Measurements from ENCODE around the gene PGAM2. TPM values are rescaled to one million over a fixed set of nuclear protein-coding genes. Genes with fewer than 3 reads are reported as not detected.
A peak's percentile ranks its signal among the peaks of the same experiment; 100 is the strongest.

The PGAM2 gene
- total and polyA plus RNA-seq, 2 of the 13 experiments (the other 11 are each of a cell fraction or from before 2014, with no cell fraction given) = 0.22 TPM; not detected in 1

DNA sequence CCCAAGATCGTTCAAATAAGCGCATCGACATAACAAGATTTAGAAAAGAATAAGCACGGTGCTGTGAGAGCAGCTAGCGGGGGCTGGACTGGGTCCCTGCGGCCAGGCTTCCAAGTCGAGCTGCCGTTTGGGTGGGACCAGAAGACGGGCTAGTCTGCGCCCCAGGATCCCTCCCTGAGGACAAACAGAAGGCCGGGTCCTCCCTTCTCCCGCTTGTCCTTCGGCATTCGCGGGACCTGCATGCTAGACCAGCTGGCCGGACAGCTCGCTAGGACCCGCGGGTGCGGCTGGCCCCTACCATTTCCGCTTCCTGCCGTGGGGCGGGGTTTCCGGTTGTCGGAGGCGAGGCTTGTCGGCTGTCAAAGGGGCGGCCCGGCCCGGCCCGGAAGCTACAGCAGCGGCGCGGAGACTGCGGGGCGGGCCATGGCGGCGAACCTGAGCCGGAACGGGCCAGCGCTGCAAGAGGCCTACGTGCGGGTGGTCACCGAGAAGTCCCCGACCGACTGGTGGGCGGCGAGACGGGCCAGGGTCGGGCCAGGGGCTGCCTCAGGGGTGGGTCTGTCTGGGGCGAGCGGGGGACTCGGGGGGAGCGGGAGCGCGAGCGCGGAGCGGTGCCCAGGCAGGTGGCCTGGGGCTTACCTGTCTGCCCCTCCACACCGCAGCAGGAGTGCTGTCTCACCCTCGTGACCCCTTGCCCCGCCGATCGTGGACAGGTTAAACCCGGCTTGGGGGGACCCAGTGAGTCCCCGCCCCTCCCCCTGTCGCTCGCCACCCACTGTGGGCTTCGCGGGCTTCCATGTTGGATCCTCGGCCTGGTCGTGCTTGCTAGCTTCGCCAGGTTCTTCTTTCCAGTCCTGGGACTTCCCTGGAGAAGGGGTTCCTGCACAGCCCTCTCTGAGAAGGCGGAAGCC is 20.8 kb downstream of the PGAM2 start, which contains the start of gene DBNL (continued):
- TF ChIP-seq, protein P1, sequence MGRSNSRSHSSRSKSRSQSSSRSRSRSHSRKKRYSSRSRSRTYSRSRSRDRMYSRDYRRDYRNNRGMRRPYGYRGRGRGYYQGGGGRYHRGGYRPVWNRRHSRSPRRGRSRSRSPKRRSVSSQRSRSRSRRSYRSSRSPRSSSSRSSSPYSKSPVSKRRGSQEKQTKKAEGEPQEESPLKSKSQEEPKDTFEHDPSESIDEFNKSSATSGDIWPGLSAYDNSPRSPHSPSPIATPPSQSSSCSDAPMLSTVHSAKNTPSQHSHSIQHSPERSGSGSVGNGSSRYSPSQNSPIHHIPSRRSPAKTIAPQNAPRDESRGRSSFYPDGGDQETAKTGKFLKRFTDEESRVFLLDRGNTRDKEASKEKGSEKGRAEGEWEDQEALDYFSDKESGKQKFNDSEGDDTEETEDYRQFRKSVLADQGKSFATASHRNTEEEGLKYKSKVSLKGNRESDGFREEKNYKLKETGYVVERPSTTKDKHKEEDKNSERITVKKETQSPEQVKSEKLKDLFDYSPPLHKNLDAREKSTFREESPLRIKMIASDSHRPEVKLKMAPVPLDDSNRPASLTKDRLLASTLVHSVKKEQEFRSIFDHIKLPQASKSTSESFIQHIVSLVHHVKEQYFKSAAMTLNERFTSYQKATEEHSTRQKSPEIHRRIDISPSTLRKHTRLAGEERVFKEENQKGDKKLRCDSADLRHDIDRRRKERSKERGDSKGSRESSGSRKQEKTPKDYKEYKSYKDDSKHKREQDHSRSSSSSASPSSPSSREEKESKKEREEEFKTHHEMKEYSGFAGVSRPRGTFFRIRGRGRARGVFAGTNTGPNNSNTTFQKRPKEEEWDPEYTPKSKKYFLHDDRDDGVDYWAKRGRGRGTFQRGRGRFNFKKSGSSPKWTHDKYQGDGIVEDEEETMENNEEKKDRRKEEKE (IDR thresholded peaks at IDR 0.05) = no peak
- TF ChIP-seq, protein P2, sequence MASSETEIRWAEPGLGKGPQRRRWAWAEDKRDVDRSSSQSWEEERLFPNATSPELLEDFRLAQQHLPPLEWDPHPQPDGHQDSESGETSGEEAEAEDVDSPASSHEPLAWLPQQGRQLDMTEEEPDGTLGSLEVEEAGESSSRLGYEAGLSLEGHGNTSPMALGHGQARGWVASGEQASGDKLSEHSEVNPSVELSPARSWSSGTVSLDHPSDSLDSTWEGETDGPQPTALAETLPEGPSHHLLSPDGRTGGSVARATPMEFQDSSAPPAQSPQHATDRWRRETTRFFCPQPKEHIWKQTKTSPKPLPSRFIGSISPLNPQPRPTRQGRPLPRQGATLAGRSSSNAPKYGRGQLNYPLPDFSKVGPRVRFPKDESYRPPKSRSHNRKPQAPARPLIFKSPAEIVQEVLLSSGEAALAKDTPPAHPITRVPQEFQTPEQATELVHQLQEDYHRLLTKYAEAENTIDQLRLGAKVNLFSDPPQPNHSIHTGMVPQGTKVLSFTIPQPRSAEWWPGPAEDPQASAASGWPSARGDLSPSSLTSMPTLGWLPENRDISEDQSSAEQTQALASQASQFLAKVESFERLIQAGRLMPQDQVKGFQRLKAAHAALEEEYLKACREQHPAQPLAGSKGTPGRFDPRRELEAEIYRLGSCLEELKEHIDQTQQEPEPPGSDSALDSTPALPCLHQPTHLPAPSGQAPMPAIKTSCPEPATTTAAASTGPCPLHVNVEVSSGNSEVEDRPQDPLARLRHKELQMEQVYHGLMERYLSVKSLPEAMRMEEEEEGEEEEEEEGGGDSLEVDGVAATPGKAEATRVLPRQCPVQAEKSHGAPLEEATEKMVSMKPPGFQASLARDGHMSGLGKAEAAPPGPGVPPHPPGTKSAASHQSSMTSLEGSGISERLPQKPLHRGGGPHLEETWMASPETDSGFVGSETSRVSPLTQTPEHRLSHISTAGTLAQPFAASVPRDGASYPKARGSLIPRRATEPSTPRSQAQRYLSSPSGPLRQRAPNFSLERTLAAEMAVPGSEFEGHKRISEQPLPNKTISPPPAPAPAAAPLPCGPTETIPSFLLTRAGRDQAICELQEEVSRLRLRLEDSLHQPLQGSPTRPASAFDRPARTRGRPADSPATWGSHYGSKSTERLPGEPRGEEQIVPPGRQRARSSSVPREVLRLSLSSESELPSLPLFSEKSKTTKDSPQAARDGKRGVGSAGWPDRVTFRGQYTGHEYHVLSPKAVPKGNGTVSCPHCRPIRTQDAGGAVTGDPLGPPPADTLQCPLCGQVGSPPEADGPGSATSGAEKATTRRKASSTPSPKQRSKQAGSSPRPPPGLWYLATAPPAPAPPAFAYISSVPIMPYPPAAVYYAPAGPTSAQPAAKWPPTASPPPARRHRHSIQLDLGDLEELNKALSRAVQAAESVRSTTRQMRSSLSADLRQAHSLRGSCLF (CRISPR knock-in tag; IDR thresholded peaks at IDR 0.05; ENCODE audit: borderline replicate concordance) = no peak
- peak; percentile 64; the same call in 1 of the 2 replicates for TF ChIP-seq ZNF776 (CRISPR knock-in tag; IDR thresholded peaks at IDR 0.05)
- no peak for TF ChIP-seq SOX6 (IDR thresholded peaks at IDR 0.05)
- peak; percentile 60 for TF ChIP-seq SOX6 (CRISPR knock-in tag; IDR thresholded peaks at IDR 0.05)
- 0 out of 2 replicates have a peak, but pooled peaks have one; percentile 34 for TF ChIP-seq NKX3-1 (CRISPR knock-in tag; IDR thresholded peaks at IDR 0.05)
- TF ChIP-seq, protein P3, sequence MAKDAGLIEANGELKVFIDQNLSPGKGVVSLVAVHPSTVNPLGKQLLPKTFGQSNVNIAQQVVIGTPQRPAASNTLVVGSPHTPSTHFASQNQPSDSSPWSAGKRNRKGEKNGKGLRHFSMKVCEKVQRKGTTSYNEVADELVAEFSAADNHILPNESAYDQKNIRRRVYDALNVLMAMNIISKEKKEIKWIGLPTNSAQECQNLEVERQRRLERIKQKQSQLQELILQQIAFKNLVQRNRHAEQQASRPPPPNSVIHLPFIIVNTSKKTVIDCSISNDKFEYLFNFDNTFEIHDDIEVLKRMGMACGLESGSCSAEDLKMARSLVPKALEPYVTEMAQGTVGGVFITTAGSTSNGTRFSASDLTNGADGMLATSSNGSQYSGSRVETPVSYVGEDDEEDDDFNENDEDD (CRISPR knock-in tag; IDR thresholded peaks at IDR 0.05; ENCODE audit: borderline replicate concordance) = peak; percentile 83; the same call in 1 of the 2 replicates
- TF ChIP-seq ZFP1 (CRISPR knock-in tag; IDR thresholded peaks at IDR 0.05) = no peak
- peak; percentile 70; the same call in 1 of the 2 replicates for TF ChIP-seq ZNF558 (CRISPR knock-in tag; IDR thresholded peaks at IDR 0.05; ENCODE audit: borderline replicate concordance)
- TF ChIP-seq, protein P4, sequence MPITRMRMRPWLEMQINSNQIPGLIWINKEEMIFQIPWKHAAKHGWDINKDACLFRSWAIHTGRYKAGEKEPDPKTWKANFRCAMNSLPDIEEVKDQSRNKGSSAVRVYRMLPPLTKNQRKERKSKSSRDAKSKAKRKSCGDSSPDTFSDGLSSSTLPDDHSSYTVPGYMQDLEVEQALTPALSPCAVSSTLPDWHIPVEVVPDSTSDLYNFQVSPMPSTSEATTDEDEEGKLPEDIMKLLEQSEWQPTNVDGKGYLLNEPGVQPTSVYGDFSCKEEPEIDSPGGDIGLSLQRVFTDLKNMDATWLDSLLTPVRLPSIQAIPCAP (CRISPR knock-in tag; IDR thresholded peaks at IDR 0.05; ENCODE audit: low read depth) = no peak
- TF ChIP-seq GTF2F1 (IDR thresholded peaks at IDR 0.05; ENCODE audit: low read length) = no peak
- no peak for TF ChIP-seq FOXK2 (IDR thresholded peaks at IDR 0.05)
- peak; percentile 37; the same call in 1 of the 2 replicates for TF ChIP-seq ZSCAN31 (CRISPR knock-in tag; IDR thresholded peaks at IDR 0.05; ENCODE audit: low read depth)
- peak; percentile 85 for TF ChIP-seq ZNF709 (CRISPR knock-in tag; IDR thresholded peaks at IDR 0.05)
- TF ChIP-seq, protein P5, sequence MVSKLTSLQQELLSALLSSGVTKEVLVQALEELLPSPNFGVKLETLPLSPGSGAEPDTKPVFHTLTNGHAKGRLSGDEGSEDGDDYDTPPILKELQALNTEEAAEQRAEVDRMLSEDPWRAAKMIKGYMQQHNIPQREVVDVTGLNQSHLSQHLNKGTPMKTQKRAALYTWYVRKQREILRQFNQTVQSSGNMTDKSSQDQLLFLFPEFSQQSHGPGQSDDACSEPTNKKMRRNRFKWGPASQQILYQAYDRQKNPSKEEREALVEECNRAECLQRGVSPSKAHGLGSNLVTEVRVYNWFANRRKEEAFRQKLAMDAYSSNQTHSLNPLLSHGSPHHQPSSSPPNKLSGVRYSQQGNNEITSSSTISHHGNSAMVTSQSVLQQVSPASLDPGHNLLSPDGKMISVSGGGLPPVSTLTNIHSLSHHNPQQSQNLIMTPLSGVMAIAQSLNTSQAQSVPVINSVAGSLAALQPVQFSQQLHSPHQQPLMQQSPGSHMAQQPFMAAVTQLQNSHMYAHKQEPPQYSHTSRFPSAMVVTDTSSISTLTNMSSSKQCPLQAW (CRISPR knock-in tag; IDR thresholded peaks at IDR 0.05) = peak; percentile 83

All from HepG2 (cell line).